Aorta (tissue), 5 donors: ENCODE data around the gene FBXL17. TPM values are rescaled to one million over a fixed set of nuclear protein-coding genes. Genes with fewer than 3 reads are reported as not detected.

Experiments
- ATAC-seq: fragments of 200-7000 bp; cut with Tn5 transposase; one replicate; pipeline ENCODE4 v1.9.1; 2022; ENCODE audit warnings: moderate library complexity; ENCODE audit not compliant: low FRiP score
- DNase-seq, 2 donors: peaks; one replicate each; pipeline ENCODE4 v3.0.0-alpha.2; 2020
- H3K27ac ChIP-seq, 2 donors: one replicate each; pipeline ENCODE4 v1.5.1; 2013; ENCODE audit warnings: low read length in 2 of 2, mild to moderate bottlenecking in 2 of 2, moderate library complexity in 2 of 2, control low read depth in 1 of 2, inconsistent platforms in 1 of 2, low read depth in 1 of 2
- H3K27me3 ChIP-seq, 2 donors: one replicate each; pipeline ENCODE4 v1.6.1; 2013; ENCODE audit warnings: control low read depth in 1 of 2, low read length in 1 of 2, mild to moderate bottlenecking in 1 of 2, moderate library complexity in 1 of 2; ENCODE audit not compliant: insufficient read depth in 2 of 2, control insufficient read depth in 1 of 2
- H3K36me3 ChIP-seq, 2 donors: one replicate each; pipeline ENCODE4 v1.6.1; 2013; ENCODE audit warnings: control low read depth in 1 of 2, low read length in 1 of 2, mild to moderate bottlenecking in 1 of 2; ENCODE audit not compliant: insufficient read depth in 2 of 2, control insufficient read depth in 1 of 2
- H3K4me1 ChIP-seq, 2 donors: one replicate each; pipeline ENCODE4 v1.6.1; 2013; ENCODE audit warnings: low read length in 2 of 2, control low read depth in 1 of 2, mild to moderate bottlenecking in 1 of 2, moderate library complexity in 1 of 2; ENCODE audit not compliant: insufficient read depth in 2 of 2, control insufficient read depth in 1 of 2
- H3K4me3 ChIP-seq, 2 donors: one replicate each; pipeline ENCODE4 v1.5.1; 2013; ENCODE audit warnings: low read length in 2 of 2, control low read depth in 1 of 2, mild to moderate bottlenecking in 1 of 2
- H3K9me3 ChIP-seq: one replicate; pipeline ENCODE4 v1.6.1; 2013; ENCODE audit warnings: mild to moderate bottlenecking, low read length; ENCODE audit not compliant: control insufficient read depth
- WGBS, 2 donors: extraction: QIAGEN DNeasy Blood & Tissue Kit; methylation state at CpG; one replicate each; pipeline ENCODE4 v1.1.7; 2013; 5-methylcytosine and 5-hydroxymethylcytosine counted together
- intact Hi-C, 2 donors: fragments of 100-400 bp; cut with DNase I; formaldehyde crosslinking; loops; one replicate each; pipeline versions ENCODE4 v1.14.2 to v1.15.0; 2022
- polyA plus RNA-seq, 2 donors: library from polyadenylated mRNA; stranded (reverse); fragments of 200-250 nt; gene quantifications; one replicate each; pipeline ENCODE4 v1.2.3, GENCODE V29; 2013
- total RNA-seq, 2 donors: library from RNA; stranded (reverse); fragmentation: NEBNext Ultra II Directional; extraction: Animal tissue kit (Norgen Biotek cat#: 25700); gene quantifications; one replicate each; pipeline ENCODE4 v1.2.1, GENCODE V29; 2021
- donor health status: healthy with polysubstance abuse.
- donor health status: Bipolar disorder and iron deficiency.
- donor health status: DM: no; HTN: no; CAD: no.
- donor health status: DM: no; HTN: no; CAD: no.
- donor health status: DM: yes; HTN: yes; CAD: no.

The FBXL17 gene
- total and polyA plus RNA-seq, 4 donors: 10.3 to 36.3 (median 20.7) TPM

DNA sequence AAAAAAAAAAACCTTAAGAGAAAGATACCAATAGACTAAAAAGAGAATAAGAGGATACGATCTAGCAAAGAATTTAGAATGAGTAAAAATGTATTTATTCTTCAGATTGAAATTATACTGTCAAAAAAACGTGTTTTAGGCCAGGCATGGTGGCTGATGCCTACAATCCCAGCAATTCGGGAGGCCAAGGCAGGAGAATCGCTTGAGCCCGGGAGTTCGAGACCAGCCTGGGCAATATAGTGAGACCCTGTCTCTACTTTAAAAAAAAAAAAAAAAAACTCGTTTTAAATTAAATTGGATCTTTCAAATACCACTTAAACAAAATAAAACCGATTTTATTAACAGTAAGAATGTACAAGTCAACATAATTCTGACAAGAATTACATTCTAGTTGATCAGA, 41.8 kb downstream of the FBXL17 start:
- intact Hi-C loops: no loop called here
- Histone ChIP-seq H3K27ac (no peak overlapping the region), H3K4me1 (peaks cover 0 to 2% of the 10 kb centered on the region in 2 donors), H3K4me3 (no peak overlapping the region), H3K36me3 (no peaks in the 10 kb centered on the region), H3K9me3 (no peaks in the 10 kb centered on the region), H3K27me3 (no peaks in the 10 kb centered on the region)
- WGBS, 2 donors: 92 to 93% methylated on average over 8 of the region's 8 CpGs
- no peak for ATAC-seq
- no peak for DNase-seq

DNA sequence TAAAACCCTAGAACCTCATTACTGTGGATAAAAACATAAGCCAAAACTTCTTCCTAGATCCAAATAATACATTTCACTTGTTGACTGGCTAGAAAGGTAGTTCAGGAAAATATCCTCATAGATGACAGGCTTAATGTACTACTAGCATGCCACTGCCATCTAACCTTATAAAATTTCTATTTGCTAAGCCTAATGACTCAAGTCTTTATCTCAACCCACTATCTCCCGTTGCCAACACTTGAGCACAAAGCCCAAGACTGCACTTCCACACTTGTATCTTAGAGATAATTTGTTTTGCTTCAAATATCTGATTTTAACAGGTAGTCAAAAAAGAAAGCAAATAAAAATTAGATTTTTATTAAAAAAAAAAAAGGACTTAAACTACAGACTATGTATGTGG, 42.7 kb downstream of the FBXL17 start:
- WGBS, 2 donors: 45 to 59% methylated on average over 1 of the region's 1 CpG
- intact Hi-C loops: no loop called here
- H3K27me3 ChIP-seq: no peaks in the 10 kb centered on the region
- no peak overlapping the region for H3K27ac ChIP-seq
- peaks cover 0 to 2% of the 10 kb centered on the region in 2 donors for H3K4me1 ChIP-seq
- ATAC-seq (no peak), DNase-seq (no peak)
- H3K9me3 ChIP-seq: no peaks in the 10 kb centered on the region
- no peak overlapping the region for H3K4me3 ChIP-seq
- no peaks in the 10 kb centered on the region for H3K36me3 ChIP-seq

DNA sequence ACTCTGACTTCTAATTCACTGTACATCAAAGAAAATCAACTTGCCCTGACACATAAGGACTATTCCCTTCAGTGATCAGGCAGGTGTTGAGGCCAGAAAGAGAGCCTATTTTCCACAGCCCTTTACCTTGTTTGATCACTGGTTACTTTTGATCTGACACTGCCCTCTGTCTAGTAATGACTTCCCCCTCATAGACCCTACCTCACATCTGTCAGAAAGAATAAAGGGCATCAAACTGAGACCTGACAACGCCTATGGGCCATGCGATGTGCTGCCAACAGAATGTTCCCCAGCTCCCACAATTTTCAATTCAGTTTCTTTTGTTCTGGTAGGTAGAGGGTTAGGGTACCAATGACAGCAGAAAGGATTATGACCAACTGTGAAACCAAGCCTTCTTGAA, 47.7 kb downstream of the FBXL17 start:
- Histone ChIP-seq H3K36me3 (no peaks in the 10 kb centered on the region), H3K4me3 (no peak overlapping the region), H3K27me3 (no peaks in the 10 kb centered on the region), H3K9me3 (no peaks in the 10 kb centered on the region), H3K27ac (no peak overlapping the region), H3K4me1 (peaks cover 0 to 2% of the 10 kb centered on the region in 2 donors)
- WGBS, 2 donors: 96 to 100% methylated on average over 2 of the region's 2 CpGs
- intact Hi-C loops: no loop called here
- DNase-seq: no peak
- no peak for ATAC-seq

GRCh38 chr5:108326982-108327381, 54.9 kb downstream of the FBXL17 start:
- ATAC-seq (no peak), DNase-seq (no peak)
- Histone ChIP-seq H3K4me3 (no peak overlapping the region), H3K27me3 (no peaks in the 10 kb centered on the region), H3K36me3 (no peaks in the 10 kb centered on the region), H3K4me1 (no peaks in the 10 kb centered on the region), H3K9me3 (no peaks in the 10 kb centered on the region), H3K27ac (no peak overlapping the region)
- intact Hi-C loops: no loop called here

- H3K27ac ChIP-seq: no peak overlapping the region
- ATAC-seq (no peak), DNase-seq (no peak)
- H3K4me1 ChIP-seq: no peaks in the 10 kb centered on the region
- intact Hi-C loops: no loop called here
- no peak overlapping the region for H3K4me3 ChIP-seq
- WGBS, 2 donors: 96 to 97% methylated on average over 4 of the region's 4 CpGs
- no peaks in the 10 kb centered on the region for H3K36me3 ChIP-seq
- no peaks in the 10 kb centered on the region for H3K27me3 ChIP-seq
- no peaks in the 10 kb centered on the region for H3K9me3 ChIP-seq
Observed at GRCh38 chr5:108324886-108325285, 57.0 kb downstream of the FBXL17 start.

DNA sequence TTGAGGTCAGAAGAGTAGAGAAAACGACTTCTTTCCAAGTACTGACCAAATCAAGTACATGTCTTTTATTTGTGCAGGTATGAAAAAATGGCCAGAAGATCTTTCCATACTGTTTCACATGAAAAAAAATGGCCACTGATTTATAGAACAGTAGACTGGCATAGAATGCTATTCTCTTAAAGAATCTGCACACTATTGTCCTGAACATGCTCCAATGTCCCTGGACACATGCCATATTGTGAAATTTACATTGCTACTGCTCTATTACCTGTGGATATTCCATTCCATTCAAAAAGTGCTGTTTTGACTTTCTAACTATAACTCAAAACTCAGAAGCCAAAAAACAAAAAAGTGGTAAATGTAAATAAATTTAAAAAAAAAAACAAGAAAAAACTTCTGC, 60.6 kb downstream of the FBXL17 start:
- H3K9me3 ChIP-seq: no peaks in the 10 kb centered on the region
- H3K27me3 ChIP-seq: no peaks in the 10 kb centered on the region
- 91 to 97% methylated on average over 1 of the region's 1 CpG for WGBS, 2 donors
- H3K36me3 ChIP-seq: no peaks in the 10 kb centered on the region
- H3K4me1 ChIP-seq: no peaks in the 10 kb centered on the region
- no peak overlapping the region for H3K27ac ChIP-seq
- intact Hi-C loops: no loop called here
- ATAC-seq (no peak), DNase-seq (no peak)
- H3K4me3 ChIP-seq: no peak overlapping the region

DNA sequence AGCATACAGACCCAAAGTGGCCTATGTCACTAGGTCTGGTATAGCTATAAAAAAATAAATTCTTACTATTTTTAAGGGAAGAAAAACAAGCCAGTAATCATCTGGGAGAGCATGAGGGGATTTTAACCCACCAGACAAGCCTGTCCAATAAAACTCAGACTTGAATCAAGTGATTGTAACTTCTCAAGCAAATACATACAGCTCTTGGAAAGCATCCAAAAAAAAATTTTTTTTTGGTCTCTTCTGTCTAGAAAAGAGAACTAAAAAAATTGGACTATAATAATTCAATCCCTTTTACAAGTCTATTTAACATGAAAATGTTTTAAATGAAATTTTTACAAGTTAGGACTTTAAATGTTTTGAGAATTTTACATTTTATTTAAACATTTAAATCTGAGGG, 61.7 kb downstream of the FBXL17 start:
- Histone ChIP-seq H3K36me3 (no peaks in the 10 kb centered on the region), H3K27me3 (no peaks in the 10 kb centered on the region), H3K4me1 (no peaks in the 10 kb centered on the region), H3K4me3 (no peak overlapping the region), H3K27ac (no peak overlapping the region), H3K9me3 (no peaks in the 10 kb centered on the region)
- intact Hi-C loops: no loop called here
- ATAC-seq (no peak), DNase-seq (no peak)

DNA sequence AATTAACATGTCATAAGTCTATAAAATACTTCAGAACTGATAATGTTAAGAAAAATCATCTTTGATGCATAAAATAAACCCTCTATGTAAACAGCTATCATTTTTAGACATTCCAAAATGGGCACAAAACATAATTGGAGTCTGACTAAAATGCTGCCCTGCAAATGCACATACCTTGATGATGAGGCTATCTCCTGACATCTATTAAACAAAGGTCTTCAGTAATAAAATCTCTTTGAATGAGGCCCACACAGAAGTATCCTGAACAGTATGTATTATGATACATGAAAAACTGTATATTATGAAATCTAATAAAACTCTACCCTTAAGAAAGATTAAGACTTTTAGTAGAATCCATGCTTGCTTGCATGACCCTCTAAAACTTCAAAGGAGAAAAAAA, 66.1 kb downstream of the FBXL17 start:
- Histone ChIP-seq H3K4me3 (no peak overlapping the region), H3K36me3 (no peaks in the 10 kb centered on the region), H3K9me3 (no peaks in the 10 kb centered on the region), H3K4me1 (no peaks in the 10 kb centered on the region), H3K27ac (no peak overlapping the region), H3K27me3 (no peaks in the 10 kb centered on the region)
- DNase-seq: no peak
- intact Hi-C loops: no loop called here
- ATAC-seq: no peak

DNA sequence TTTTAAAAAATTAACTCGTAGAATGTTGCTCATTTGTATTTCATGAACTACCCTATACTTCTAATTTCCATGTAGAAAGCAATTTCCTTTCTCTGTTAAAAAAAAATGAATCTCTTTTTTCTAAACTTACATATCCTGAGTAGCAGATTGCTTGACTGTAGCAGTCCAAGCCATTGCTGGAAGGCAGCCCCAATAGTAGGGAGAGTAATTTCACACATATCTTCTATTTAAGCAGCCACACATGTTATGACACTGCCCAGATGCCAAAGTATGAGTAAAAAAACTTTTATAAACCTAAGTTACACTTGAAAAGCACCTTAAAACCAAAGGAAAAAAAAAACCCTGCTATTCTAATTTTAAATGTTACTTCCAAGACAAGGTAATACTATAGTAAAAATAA, 69.6 kb downstream of the FBXL17 start:
- Histone ChIP-seq H3K27ac (no peak overlapping the region), H3K27me3 (no peaks in the 10 kb centered on the region), H3K9me3 (no peaks in the 10 kb centered on the region), H3K36me3 (no peaks in the 10 kb centered on the region), H3K4me3 (no peak overlapping the region), H3K4me1 (no peaks in the 10 kb centered on the region)
- WGBS, 2 donors: 95 to 100% methylated on average over 1 of the region's 1 CpG
- no peak for ATAC-seq
- no peak for DNase-seq
- intact Hi-C loops: no loop called here

DNA sequence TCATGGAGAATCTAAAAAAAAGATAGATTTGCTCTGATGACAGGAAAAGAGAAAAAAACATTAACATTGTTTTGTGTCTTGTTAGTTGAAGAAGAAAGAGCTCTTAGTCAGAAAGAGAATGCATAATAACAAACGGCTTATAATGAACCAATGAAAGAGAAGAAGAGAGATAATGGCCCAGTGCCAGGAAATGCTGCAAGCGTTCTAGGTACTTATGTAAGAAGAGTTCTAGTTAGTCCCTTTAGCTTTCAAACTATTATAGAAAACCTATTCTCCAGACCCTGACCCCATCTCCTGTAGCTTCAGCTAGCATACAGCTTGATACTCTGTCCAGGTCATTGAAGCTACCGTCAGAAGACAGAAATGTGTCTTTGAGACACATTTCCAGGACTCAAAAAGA, 70.2 kb downstream of the FBXL17 start:
- DNase-seq (no peak), ATAC-seq (no peak)
- Histone ChIP-seq H3K27ac (no peak overlapping the region), H3K4me3 (no peak overlapping the region), H3K36me3 (no peaks in the 10 kb centered on the region), H3K4me1 (no peaks in the 10 kb centered on the region), H3K9me3 (no peaks in the 10 kb centered on the region), H3K27me3 (no peaks in the 10 kb centered on the region)
- WGBS, 2 donors: 97 to 98% methylated on average over 3 of the region's 3 CpGs
- intact Hi-C loops: no loop called here
